GM12878 (cell line): ENCODE measurements around the gene S100G. TPM values are rescaled to one million over a fixed set of nuclear protein-coding genes. Genes with fewer than 3 reads are reported as not detected.

Source experiments
- ATAC-seq: fragments of 200-7000 bp; cut with Tn5 transposase; 3 replicates; pipeline ENCODE4 v1.9.1; 2020; ENCODE audit warnings: mild to moderate bottlenecking, moderate library complexity
- BruUV-seq: library from RNA; stranded (reverse); fragments of 400-500 nt; replicated peaks from 2 replicates; lab custom pipeline; 2021; lab: Mats Ljungman, UMichigan
- CTCF ChIA-PET: fragments of 300-600 bp; sonication (Branson Sonifier 250); formaldehyde crosslinking; extraction: SDS; loops from one replicate; lab custom pipeline; 2021; ENCODE audit warnings: inconsistent platforms; lab: Yijun Ruan, JAX
- POLR2A ChIA-PET: fragments of 350-600 bp; formaldehyde crosslinking; extraction: SDS; loops from one replicate; lab custom pipeline; 2021; ENCODE audit warnings: inconsistent platforms; lab: Charles Lee
- RAD21 ChIA-PET: fragments of 300-600 bp; sonication (Branson Sonifier 250); formaldehyde crosslinking; loops from one replicate; lab custom pipeline; 2023; ENCODE audit warnings: antibody characterized with exemption; ENCODE audit not compliant: unreplicated experiment; lab: Charles Lee
- SMC1A ChIA-PET: fragments of 300-600 bp; sonication (Branson Sonifier 250); formaldehyde crosslinking; loops from one replicate; lab custom pipeline; 2023; ENCODE audit not compliant: unreplicated experiment, uncharacterized antibody; lab: Charles Lee
- DNase-seq: peaks from one replicate; pipeline ENCODE4 v3.0.0-alpha.2; 2011; ENCODE audit warnings: low read depth, low spot score
- FAIRE-seq: peaks from 3 replicates; lab custom pipeline; 2011; peaks lifted over from hg19 to GRCh38; lab: Jason Lieb, UNC
- H2AFZ ChIP-seq: 2 replicates; pipeline ENCODE4 v1.6.0; 2011; ENCODE audit warnings: low read depth, low read length, control low read depth; ENCODE audit not compliant: control insufficient read depth
- H3K27ac ChIP-seq: 2 replicates; pipeline ENCODE4 v1.5.1; 2011; ENCODE audit warnings: control low read depth; ENCODE audit not compliant: control insufficient read depth, insufficient read depth
- H3K27me3 ChIP-seq, 2 experiments: replicated peaks in 1 of 2; 2 replicates each; pipeline versions ENCODE4 v1.6.0 to v1.6.1; 2011; ENCODE audit warnings: low read length in 1 of 2; ENCODE audit not compliant: control insufficient read depth in 2 of 2, insufficient read depth in 2 of 2
- H3K36me3 ChIP-seq, 2 experiments: 2 replicates each; pipeline ENCODE4 v1.5.1; 2011; ENCODE audit warnings: low read length in 1 of 2; ENCODE audit not compliant: control insufficient read depth in 2 of 2, insufficient read depth in 2 of 2
- H3K4me1 ChIP-seq: 2 replicates; pipeline ENCODE4 v1.6.1; 2011; ENCODE audit warnings: mild to moderate bottlenecking, low read length, moderate library complexity, mixed read lengths; ENCODE audit not compliant: control insufficient read depth, insufficient read depth
- H3K4me2 ChIP-seq: 2 replicates; pipeline ENCODE4 v1.6.0; 2011; ENCODE audit warnings: control low read depth; ENCODE audit not compliant: control insufficient read depth, insufficient read depth
- H3K4me3 ChIP-seq: fragments of 200-600 bp; sonication (generic); 2 replicates; pipeline ENCODE4 v1.5.1; 2016
- H3K79me2 ChIP-seq: 2 replicates; pipeline ENCODE4 v1.6.0; 2011; ENCODE audit warnings: low read length; ENCODE audit not compliant: control insufficient read depth, insufficient read depth
- H3K9ac ChIP-seq: 2 replicates; pipeline ENCODE4 v1.8.0; 2011; ENCODE audit warnings: low read length, control low read depth, mixed read lengths; ENCODE audit not compliant: control insufficient read depth, insufficient read depth
- H3K9me3 ChIP-seq: replicated peaks from 3 replicates; pipeline ENCODE4 v1.5.1; 2011; ENCODE audit warnings: mild to moderate bottlenecking, low read length; ENCODE audit not compliant: control insufficient read depth, insufficient read depth
- H4K20me1 ChIP-seq: 2 replicates; pipeline ENCODE4 v1.6.0; 2011; ENCODE audit not compliant: control insufficient read depth, insufficient read depth
- CREB1 ChIP-seq: IDR thresholded peaks from 2 replicates; pipeline ENCODE4 v1.6.1; 2012; ENCODE audit warnings: low read depth, mild to moderate bottlenecking, inconsistent platforms
- E2F4 ChIP-seq: IDR thresholded peaks from 2 replicates; pipeline ENCODE4 v1.6.1; 2012; ENCODE audit warnings: low read depth, low read length, improper control_type of control experiment
- EP300 ChIP-seq, 2 experiments: fragments of 150-350 bp in 1 of 2; IDR thresholded peaks; 2 replicates each; pipeline ENCODE4 v1.6.1; 2011 to 2012; ENCODE audit warnings: low read depth in 2 of 2, low read length in 2 of 2, borderline replicate concordance in 1 of 2, improper control_type of control experiment in 1 of 2, inconsistent platforms in 1 of 2; ENCODE audit not compliant: control insufficient read depth in 1 of 2
- HDAC2 ChIP-seq: fragments of 200-600 bp; sonication (generic); IDR thresholded peaks from 2 replicates; pipeline ENCODE4 v1.6.1; 2017
- KLF5 ChIP-seq: fragments of 450-650 bp; IDR thresholded peaks from 2 replicates; pipeline ENCODE4 v1.6.1; 2014; ENCODE audit warnings: mild to moderate bottlenecking; ENCODE audit not compliant: partially characterized antibody
- MEF2B ChIP-seq: fragments of 450-650 bp; IDR thresholded peaks from 2 replicates; pipeline ENCODE4 v1.6.1; 2018; ENCODE audit warnings: mild to moderate bottlenecking, moderate library complexity; ENCODE audit not compliant: partially characterized antibody, poor library complexity, severe bottlenecking
- NFXL1 ChIP-seq: fragments of 450-650 bp; IDR thresholded peaks from 2 replicates; pipeline ENCODE4 v1.6.1; 2017; ENCODE audit warnings: antibody characterized with exemption, mild to moderate bottlenecking, borderline replicate concordance
- WGBS: methylation state at CpG from one replicate; pipeline ENCODE4 v1.1.6; 2016; ENCODE audit warnings: low lambda C conversion rate; ENCODE audit not compliant: insufficient replicate concordance, insufficient coverage; ENCODE audit errors: missing lambda C conversion rate; 5-methylcytosine and 5-hydroxymethylcytosine counted together
- in situ Hi-C: fragments of 300-500 bp; cut with MboI; formaldehyde crosslinking; loops from 9 replicates; pipeline ENCODE4 v1.14.3; 2018; ENCODE audit warnings: mixed read lengths
- intact Hi-C: fragments of 100-400 bp; cut with micrococcal nuclease; formaldehyde crosslinking; loops from one replicate; pipeline ENCODE4 v1.14.2; 2022; ENCODE audit not compliant: unreplicated experiment
- polyA plus RNA-seq, 11 experiments: library from polyadenylated mRNA; depleted of rRNA in 4 of 11; unstranded in 6 of 11; stranded (reverse) in 5 of 11; fragments of >200 nt; fragmentation: Nextera tagmentation in 4 of 11; fragmentation: Illumina TruSeq in 1 of 11; extraction: Ambion mirVana in 4 of 11; extraction: Trizol in 1 of 11; gene quantifications; 1 replicate in 1 of 11; 2 replicates in 10 of 11; pipeline versions ENCODE4 v1.2.1 to v1.2.3, GENCODE V29; 2011 to 2016; ENCODE audit warnings: inconsistent platforms in 2 of 11, missing spikeins in 2 of 11, low read depth in 1 of 11
- total RNA-seq, 4 experiments: library from RNA; depleted of rRNA in 3 of 4; stranded (reverse); fragments of >200 nt in 3 of 4; fragmentation: Illumina TruSeq in 1 of 4; extraction: Trizol in 1 of 4; gene quantifications; 2 replicates each; pipeline versions ENCODE4 v1.2.1 to v1.2.3, GENCODE V29; 2013 to 2021
- TF ChIP-seq, protein P1 (sequence below): fragments of 450-650 bp; IDR thresholded peaks from 2 replicates; pipeline ENCODE4 v1.6.1; 2016; ENCODE audit warnings: mild to moderate bottlenecking, moderate library complexity, borderline replicate concordance
- TF ChIP-seq, protein P2 (sequence below): fragments of 450-650 bp; IDR thresholded peaks from 2 replicates; pipeline ENCODE4 v1.6.1; 2017; ENCODE audit warnings: mild to moderate bottlenecking
- TF ChIP-seq, protein P3 (sequence below): IDR thresholded peaks from 2 replicates; pipeline ENCODE4 v1.6.1; 2012; ENCODE audit warnings: mild to moderate bottlenecking, low read depth, low read length

S100G gene
- total and polyA plus RNA-seq, 10 of the 15 experiments (the other 5 are each of a cell fraction or from before 2014, with no cell fraction given): not detected

DNA sequence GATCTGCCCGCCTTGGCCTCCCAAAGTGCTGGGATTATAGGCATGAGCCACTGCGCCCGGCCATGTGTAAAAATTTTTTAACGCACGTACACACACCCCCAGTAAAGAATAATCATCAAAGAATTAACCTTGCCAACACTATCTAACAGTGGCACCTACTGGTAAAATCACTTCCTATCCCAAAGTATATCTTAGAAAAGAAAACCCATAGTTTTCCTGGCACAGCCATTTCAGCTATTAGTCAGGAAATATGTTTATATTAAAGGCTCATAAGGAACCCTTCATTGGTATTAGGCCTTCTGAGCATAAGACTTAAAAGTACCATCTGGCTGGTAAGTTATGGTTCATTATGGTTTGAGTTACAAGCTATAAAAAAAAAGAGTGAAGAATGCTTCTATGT is 14.1 kb downstream of the S100G start (continued):
- TF ChIP-seq, protein P1, sequence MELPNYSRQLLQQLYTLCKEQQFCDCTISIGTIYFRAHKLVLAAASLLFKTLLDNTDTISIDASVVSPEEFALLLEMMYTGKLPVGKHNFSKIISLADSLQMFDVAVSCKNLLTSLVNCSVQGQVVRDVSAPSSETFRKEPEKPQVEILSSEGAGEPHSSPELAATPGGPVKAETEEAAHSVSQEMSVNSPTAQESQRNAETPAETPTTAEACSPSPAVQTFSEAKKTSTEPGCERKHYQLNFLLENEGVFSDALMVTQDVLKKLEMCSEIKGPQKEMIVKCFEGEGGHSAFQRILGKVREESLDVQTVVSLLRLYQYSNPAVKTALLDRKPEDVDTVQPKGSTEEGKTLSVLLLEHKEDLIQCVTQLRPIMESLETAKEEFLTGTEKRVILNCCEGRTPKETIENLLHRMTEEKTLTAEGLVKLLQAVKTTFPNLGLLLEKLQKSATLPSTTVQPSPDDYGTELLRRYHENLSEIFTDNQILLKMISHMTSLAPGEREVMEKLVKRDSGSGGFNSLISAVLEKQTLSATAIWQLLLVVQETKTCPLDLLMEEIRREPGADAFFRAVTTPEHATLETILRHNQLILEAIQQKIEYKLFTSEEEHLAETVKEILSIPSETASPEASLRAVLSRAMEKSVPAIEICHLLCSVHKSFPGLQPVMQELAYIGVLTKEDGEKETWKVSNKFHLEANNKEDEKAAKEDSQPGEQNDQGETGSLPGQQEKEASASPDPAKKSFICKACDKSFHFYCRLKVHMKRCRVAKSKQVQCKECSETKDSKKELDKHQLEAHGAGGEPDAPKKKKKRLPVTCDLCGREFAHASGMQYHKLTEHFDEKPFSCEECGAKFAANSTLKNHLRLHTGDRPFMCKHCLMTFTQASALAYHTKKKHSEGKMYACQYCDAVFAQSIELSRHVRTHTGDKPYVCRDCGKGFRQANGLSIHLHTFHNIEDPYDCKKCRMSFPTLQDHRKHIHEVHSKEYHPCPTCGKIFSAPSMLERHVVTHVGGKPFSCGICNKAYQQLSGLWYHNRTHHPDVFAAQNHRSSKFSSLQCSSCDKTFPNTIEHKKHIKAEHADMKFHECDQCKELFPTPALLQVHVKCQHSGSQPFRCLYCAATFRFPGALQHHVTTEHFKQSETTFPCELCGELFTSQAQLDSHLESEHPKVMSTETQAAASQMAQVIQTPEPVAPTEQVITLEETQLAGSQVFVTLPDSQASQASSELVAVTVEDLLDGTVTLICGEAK: no peak
- TF ChIP-seq E2F4: no peak
- TF ChIP-seq, all 136 proteins: peak for 0

DNA sequence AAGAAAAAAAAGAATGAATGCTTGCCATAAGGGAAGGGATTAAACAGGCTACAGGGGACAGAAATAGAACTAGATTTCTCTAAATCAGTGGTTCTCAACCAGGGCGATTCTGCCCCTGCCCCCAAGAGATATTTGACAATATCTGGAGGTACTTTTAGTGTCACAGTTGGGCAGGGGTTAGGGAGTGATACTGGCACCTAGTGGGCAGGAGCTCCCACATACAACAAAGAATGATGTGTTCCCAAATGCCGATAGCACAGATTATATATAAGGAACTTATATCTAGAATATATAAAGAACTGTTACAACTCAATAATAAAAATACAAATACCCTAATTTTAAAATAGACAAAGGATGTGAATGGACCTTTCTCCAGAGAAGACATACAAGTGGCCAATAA is 14.7 kb downstream of the S100G start:
- CTCF ChIA-PET: interaction anchor here (1.1 kb wide), 1 partner anchor 32 kb away, joined by 3 read pairs; no protein-coding TSS in a partner anchor
- Histone ChIP-seq H2AFZ (no peak overlapping the region), H3K4me2 (no peak overlapping the region), H3K36me3 (no peaks in the 10 kb centered on the region; a peak in 1 of 4 replicates), H3K27ac (no peak overlapping the region), H3K79me2 (no peaks in the 10 kb centered on the region), H3K27me3 (no peaks in the 10 kb centered on the region), H3K4me3 (no peak overlapping the region), H3K4me1 (no peaks in the 10 kb centered on the region), H3K9ac (no peak overlapping the region), H4K20me1 (no peaks in the 10 kb centered on the region), H3K9me3 (no peaks in the 10 kb centered on the region)
- intact Hi-C loops (no loop called here), in situ Hi-C loops (no loop called here)
- ATAC-seq (no peak), DNase-seq (no peak), FAIRE-seq (no peak)
- BruUV-seq: no TSS peak
- SMC1A ChIA-PET: no interaction called here
- WGBS: 83% methylated on average over 2 of the region's 2 CpGs
- POLR2A ChIA-PET: no interaction called here
- RAD21 ChIA-PET: no interaction called here
- TF ChIP-seq KLF5: no peak
- no peak for TF ChIP-seq CREB1
- TF ChIP-seq, protein P2, sequence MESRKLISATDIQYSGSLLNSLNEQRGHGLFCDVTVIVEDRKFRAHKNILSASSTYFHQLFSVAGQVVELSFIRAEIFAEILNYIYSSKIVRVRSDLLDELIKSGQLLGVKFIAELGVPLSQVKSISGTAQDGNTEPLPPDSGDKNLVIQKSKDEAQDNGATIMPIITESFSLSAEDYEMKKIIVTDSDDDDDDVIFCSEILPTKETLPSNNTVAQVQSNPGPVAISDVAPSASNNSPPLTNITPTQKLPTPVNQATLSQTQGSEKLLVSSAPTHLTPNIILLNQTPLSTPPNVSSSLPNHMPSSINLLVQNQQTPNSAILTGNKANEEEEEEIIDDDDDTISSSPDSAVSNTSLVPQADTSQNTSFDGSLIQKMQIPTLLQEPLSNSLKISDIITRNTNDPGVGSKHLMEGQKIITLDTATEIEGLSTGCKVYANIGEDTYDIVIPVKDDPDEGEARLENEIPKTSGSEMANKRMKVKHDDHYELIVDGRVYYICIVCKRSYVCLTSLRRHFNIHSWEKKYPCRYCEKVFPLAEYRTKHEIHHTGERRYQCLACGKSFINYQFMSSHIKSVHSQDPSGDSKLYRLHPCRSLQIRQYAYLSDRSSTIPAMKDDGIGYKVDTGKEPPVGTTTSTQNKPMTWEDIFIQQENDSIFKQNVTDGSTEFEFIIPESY: no peak
- no peak for TF ChIP-seq MEF2B
- TF ChIP-seq NFXL1: no peak
- no peak for TF ChIP-seq HDAC2
- TF ChIP-seq EP300 (IDR thresholded peaks at IDR 0.05; ENCODE audit: borderline replicate concordance in 1 of 2, control insufficient read depth in 1 of 2, low read depth in 2 of 2, low read length in 2 of 2): no peak
- TF ChIP-seq, protein P3, sequence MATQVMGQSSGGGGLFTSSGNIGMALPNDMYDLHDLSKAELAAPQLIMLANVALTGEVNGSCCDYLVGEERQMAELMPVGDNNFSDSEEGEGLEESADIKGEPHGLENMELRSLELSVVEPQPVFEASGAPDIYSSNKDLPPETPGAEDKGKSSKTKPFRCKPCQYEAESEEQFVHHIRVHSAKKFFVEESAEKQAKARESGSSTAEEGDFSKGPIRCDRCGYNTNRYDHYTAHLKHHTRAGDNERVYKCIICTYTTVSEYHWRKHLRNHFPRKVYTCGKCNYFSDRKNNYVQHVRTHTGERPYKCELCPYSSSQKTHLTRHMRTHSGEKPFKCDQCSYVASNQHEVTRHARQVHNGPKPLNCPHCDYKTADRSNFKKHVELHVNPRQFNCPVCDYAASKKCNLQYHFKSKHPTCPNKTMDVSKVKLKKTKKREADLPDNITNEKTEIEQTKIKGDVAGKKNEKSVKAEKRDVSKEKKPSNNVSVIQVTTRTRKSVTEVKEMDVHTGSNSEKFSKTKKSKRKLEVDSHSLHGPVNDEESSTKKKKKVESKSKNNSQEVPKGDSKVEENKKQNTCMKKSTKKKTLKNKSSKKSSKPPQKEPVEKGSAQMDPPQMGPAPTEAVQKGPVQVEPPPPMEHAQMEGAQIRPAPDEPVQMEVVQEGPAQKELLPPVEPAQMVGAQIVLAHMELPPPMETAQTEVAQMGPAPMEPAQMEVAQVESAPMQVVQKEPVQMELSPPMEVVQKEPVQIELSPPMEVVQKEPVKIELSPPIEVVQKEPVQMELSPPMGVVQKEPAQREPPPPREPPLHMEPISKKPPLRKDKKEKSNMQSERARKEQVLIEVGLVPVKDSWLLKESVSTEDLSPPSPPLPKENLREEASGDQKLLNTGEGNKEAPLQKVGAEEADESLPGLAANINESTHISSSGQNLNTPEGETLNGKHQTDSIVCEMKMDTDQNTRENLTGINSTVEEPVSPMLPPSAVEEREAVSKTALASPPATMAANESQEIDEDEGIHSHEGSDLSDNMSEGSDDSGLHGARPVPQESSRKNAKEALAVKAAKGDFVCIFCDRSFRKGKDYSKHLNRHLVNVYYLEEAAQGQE: no peak
